ENCODE measurements around the gene RPS19. TPM values are rescaled to one million over a fixed set of nuclear protein-coding genes. Genes with fewer than 3 reads are reported as not detected.

Gene RPS19
- total RNA-seq, 1 donor from 2014 or later: 3,078 TPM

GRCh38 chr19:41918653-41919244 lies 58.7 kb downstream of the RPS19 start:
- H3K9me3 Mint-ChIP-seq (ENCODE audit: unreplicated experiment): peaks cover 4% of the 10 kb centered on the region
- H3K36me3 Mint-ChIP-seq (ENCODE audit: low read depth, unreplicated experiment): no peaks in the 10 kb centered on the region
- H3K4me1 Mint-ChIP-seq (ENCODE audit: low read depth, unreplicated experiment): no peaks in the 10 kb centered on the region
- no peak overlapping the region for H3K9ac ChIP-seq (ENCODE audit: low read length)
- H3K4me3 ChIP-seq (ENCODE audit: insufficient read depth, low read depth, low read length): no peak overlapping the region
- no peak overlapping the region for H3K4me2 ChIP-seq (ENCODE audit: low read length)
- no peak overlapping the region for H2AFZ ChIP-seq (ENCODE audit: low read depth, low read length)
- peaks cover 14% of the 10 kb centered on the region for H3K9me3 ChIP-seq (ENCODE audit: insufficient read depth, low read depth, low read length)
- H3K27me3 ChIP-seq (ENCODE audit: insufficient read depth, low read length): peaks cover 86% of the 10 kb centered on the region
- H3K27ac ChIP-seq (ENCODE audit: low read depth, low read length): no peak overlapping the region
- TF ChIP-seq CTCF (IDR thresholded peaks at IDR 0.05; ENCODE audit: insufficient read depth, low read depth, low read length) (no peak), EZH2 (IDR thresholded peaks at IDR 0.05; ENCODE audit: insufficient read depth, low read length) (no peak)
- H3K4me1 ChIP-seq (ENCODE audit: insufficient read depth, low read length): no peaks in the 10 kb centered on the region
- FAIRE-seq (no peak), DNase-seq (ENCODE audit: low read depth) (peak; percentile 59)
- H3K27ac Mint-ChIP-seq (ENCODE audit: unreplicated experiment): no peak overlapping the region
- no peaks in the 10 kb centered on the region for H3K36me3 ChIP-seq (ENCODE audit: insufficient read depth, low read length)
- H3K27me3 Mint-ChIP-seq (ENCODE audit: low read depth, unreplicated experiment): peaks cover 22% of the 10 kb centered on the region
- no peak overlapping the region for H3K4me3 Mint-ChIP-seq (ENCODE audit: unreplicated experiment)
- peaks cover 20% of the 10 kb centered on the region for H4K20me1 ChIP-seq (ENCODE audit: insufficient read depth, low read length)
- no peaks in the 10 kb centered on the region for H3K79me2 ChIP-seq (ENCODE audit: insufficient read depth, low read length)

GRCh38 chr19:41919948-41920712 lies 60.1 kb downstream of the RPS19 start:
- Histone ChIP-seq H3K36me3 (ENCODE audit: insufficient read depth, low read length) (no peaks in the 10 kb centered on the region), H3K9me3 (ENCODE audit: insufficient read depth, low read depth, low read length) (peaks cover 14% of the 10 kb centered on the region), H4K20me1 (ENCODE audit: insufficient read depth, low read length) (peaks cover 17% of the 10 kb centered on the region), H3K4me2 (ENCODE audit: low read length) (no peak overlapping the region), H2AFZ (ENCODE audit: low read depth, low read length) (no peak overlapping the region), H3K27ac (ENCODE audit: low read depth, low read length) (no peak overlapping the region), H3K9ac (ENCODE audit: low read length) (no peak overlapping the region), H3K27me3 (ENCODE audit: insufficient read depth, low read length) (peaks cover 88% of the 10 kb centered on the region), H3K79me2 (ENCODE audit: insufficient read depth, low read length) (no peaks in the 10 kb centered on the region), H3K4me1 (ENCODE audit: insufficient read depth, low read length) (no peaks in the 10 kb centered on the region), H3K4me3 (ENCODE audit: insufficient read depth, low read depth, low read length) (no peak overlapping the region)
- H3K9me3 Mint-ChIP-seq (ENCODE audit: unreplicated experiment): peaks cover 4% of the 10 kb centered on the region
- FAIRE-seq: peak; percentile 50
- peaks cover 15% of the 10 kb centered on the region for H3K27me3 Mint-ChIP-seq (ENCODE audit: low read depth, unreplicated experiment)
- no peak overlapping the region for H3K4me3 Mint-ChIP-seq (ENCODE audit: unreplicated experiment)
- peak; percentile 3 for TF ChIP-seq EZH2 (IDR thresholded peaks at IDR 0.05; ENCODE audit: insufficient read depth, low read length)
- TF ChIP-seq CTCF (IDR thresholded peaks at IDR 0.05; ENCODE audit: insufficient read depth, low read depth, low read length): no peak
- no peak overlapping the region for H3K27ac Mint-ChIP-seq (ENCODE audit: unreplicated experiment)
- no peaks in the 10 kb centered on the region for H3K4me1 Mint-ChIP-seq (ENCODE audit: low read depth, unreplicated experiment)
- H3K36me3 Mint-ChIP-seq (ENCODE audit: low read depth, unreplicated experiment): no peaks in the 10 kb centered on the region
- DNase-seq (ENCODE audit: low read depth): no peak

All from astrocyte (in vitro differentiated cells and primary cell).